ENCODE data around the gene PLXNA4.

DNA sequence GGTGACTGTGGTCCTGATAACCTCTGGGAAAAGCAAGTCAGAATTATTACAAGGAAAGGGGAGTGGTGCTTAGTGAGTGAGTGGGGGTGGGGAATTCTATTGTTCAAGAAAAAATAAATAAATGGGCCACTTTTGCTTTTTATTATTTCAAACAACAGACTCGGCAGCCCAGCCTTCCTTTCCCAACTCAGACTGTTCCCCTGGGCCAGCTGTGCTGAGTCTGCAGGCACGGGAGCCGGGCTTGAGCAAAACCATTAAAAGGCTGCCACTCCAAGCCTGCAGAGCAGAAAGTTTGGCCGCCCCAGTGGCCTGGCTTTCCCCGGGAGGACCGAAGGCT is 90.0 kb downstream of the PLXNA4 start:
- TF ChIP-seq, protein P1, sequence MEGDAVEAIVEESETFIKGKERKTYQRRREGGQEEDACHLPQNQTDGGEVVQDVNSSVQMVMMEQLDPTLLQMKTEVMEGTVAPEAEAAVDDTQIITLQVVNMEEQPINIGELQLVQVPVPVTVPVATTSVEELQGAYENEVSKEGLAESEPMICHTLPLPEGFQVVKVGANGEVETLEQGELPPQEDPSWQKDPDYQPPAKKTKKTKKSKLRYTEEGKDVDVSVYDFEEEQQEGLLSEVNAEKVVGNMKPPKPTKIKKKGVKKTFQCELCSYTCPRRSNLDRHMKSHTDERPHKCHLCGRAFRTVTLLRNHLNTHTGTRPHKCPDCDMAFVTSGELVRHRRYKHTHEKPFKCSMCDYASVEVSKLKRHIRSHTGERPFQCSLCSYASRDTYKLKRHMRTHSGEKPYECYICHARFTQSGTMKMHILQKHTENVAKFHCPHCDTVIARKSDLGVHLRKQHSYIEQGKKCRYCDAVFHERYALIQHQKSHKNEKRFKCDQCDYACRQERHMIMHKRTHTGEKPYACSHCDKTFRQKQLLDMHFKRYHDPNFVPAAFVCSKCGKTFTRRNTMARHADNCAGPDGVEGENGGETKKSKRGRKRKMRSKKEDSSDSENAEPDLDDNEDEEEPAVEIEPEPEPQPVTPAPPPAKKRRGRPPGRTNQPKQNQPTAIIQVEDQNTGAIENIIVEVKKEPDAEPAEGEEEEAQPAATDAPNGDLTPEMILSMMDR (IDR thresholded peaks at IDR 0.05): no peak
- TF ChIP-seq POLR2A (IDR thresholded peaks at IDR 0.05): no peak
- no peak for TF ChIP-seq POLR2AphosphoS5 (IDR thresholded peaks at IDR 0.05)

Measured in prostate gland (tissue), 2 donors.